Muscle layer of duodenum (tissue), 2 donors: Measurements from ENCODE around the gene DAB2.

Source experiments
- H3K27ac ChIP-seq: one replicate; pipeline ENCODE4 v1.7.0; 2013; ENCODE audit warnings: mild to moderate bottlenecking, low read length
- H3K27me3 ChIP-seq: one replicate; pipeline ENCODE4 v1.7.0; 2013; ENCODE audit warnings: low read depth, mild to moderate bottlenecking, control low read depth, low read length
- H3K36me3 ChIP-seq, 2 donors: one replicate each; pipeline ENCODE4 v1.7.0; 2013; ENCODE audit warnings: low read length in 2 of 2, control low read depth in 1 of 2, mild to moderate bottlenecking in 1 of 2; ENCODE audit not compliant: insufficient read depth in 2 of 2, control insufficient read depth in 1 of 2
- H3K4me1 ChIP-seq, 2 donors: one replicate each; pipeline ENCODE4 v1.7.0; 2013; ENCODE audit warnings: low read length in 2 of 2, mild to moderate bottlenecking in 2 of 2, control low read depth in 1 of 2, moderate library complexity in 1 of 2; ENCODE audit not compliant: insufficient read depth in 2 of 2, control insufficient read depth in 1 of 2
- H3K4me3 ChIP-seq, 2 donors: one replicate each; pipeline ENCODE4 v1.7.0; 2013; ENCODE audit warnings: low read length in 2 of 2, low read depth in 1 of 2, mild to moderate bottlenecking in 1 of 2
- H3K9me3 ChIP-seq, 2 donors: one replicate each; pipeline ENCODE4 v1.7.0; 2013; ENCODE audit warnings: low read length in 2 of 2, control low read depth in 1 of 2, mild to moderate bottlenecking in 1 of 2; ENCODE audit not compliant: control insufficient read depth in 1 of 2
- donor health status: healthy.

DAB2 gene

DNA sequence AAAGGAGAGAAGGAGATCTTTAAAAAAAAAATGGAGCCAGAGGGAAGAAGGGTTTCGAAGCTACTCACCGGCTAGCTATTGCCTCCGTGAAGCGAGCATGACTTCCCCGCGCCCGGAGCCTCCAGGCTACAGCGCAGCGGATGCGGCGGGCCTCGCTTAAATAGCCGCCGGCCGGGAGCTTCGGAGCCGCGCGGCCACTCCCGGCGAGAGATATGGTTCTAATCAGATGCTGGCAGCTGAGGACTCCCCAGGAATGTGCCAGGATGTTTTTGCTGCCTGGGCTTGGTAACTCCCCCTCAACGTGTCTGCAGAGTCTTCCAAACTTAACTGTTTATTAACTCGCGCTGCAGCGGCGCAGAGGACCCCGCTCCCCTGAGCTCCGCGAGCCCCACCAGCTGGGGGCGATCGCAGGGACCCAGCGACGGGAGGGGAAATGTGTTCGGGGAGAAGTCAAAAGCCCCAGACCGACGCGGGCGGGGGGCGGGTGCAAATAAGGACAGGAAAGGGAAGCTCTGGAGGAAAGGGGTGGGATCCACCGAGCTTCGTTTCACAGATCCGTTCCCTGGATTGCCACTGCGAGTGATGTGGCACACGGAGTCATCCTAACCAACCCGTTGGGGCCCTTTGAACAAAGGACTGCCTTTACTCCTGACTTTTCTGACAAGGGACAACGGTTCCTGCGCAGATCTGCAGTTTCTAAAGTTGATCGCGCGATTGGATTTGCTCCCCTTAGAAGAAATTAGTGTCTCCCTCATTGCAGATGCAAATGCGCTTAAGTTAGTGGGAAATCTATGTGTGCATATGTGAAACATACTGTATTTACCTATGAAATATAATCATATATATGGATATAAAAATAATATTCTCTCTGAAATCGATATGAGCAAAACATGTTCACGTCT, at the start of gene DAB2:
Gene DAB2, minus strand, starts transcription at position 245 of the 902 bp plus-strand sequence. CDS start 30,660 bp downstream, outside the sequence.
- peak within 1 kb of the TSS; percentile 89 for H3K27ac ChIP-seq

DNA sequence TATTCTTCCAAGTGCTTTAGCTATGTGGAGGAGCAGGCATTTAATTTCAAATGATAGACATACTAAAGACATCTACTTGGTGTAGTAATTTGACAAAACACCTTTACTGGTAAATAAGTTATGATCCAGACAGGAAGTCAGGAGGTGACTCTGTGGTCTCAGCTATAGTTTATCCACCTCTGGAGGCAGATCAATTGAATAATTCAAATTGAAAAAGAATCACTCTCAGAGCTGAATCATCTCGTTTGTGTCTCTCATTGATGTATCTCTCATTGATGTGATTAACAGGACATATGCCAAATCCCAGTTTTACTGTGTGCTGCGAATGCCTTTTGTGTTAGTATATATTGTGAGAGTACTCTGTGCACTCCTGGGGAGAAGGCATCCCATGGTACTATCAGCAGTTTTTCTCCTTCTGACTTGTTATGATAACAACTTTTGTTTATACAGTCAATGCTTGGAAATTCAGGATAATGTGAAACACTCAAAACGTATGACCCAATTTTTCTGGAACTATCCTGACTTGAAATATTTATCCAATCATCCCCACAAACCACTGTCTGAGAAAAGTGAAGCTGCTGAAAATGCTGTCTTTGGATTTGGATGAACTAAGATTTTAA, 48.5 kb upstream of the DAB2 start:
- Histone ChIP-seq H3K27me3 (no peaks in the 10 kb centered on the region), H3K9me3 (no peaks in the 10 kb centered on the region), H3K4me1 (peaks cover 0 to 16% of the 10 kb centered on the region in 2 donors), H3K27ac (no peak overlapping the region), H3K4me3 (no peak overlapping the region), H3K36me3 (no peaks in the 10 kb centered on the region)

More for the DNA sequence above, at the start of gene DAB2:
- Histone ChIP-seq H3K4me1 (peaks cover 3 to 4% of the 10 kb centered on the region in 2 donors), H3K4me3 (peak within 1 kb of the TSS; percentile 62 to 75), H3K36me3 (peaks cover 0 to 7% of the 10 kb centered on the region in 2 donors), H3K9me3 (no peaks in the 10 kb centered on the region), H3K27me3 (no peaks in the 10 kb centered on the region)

DNA sequence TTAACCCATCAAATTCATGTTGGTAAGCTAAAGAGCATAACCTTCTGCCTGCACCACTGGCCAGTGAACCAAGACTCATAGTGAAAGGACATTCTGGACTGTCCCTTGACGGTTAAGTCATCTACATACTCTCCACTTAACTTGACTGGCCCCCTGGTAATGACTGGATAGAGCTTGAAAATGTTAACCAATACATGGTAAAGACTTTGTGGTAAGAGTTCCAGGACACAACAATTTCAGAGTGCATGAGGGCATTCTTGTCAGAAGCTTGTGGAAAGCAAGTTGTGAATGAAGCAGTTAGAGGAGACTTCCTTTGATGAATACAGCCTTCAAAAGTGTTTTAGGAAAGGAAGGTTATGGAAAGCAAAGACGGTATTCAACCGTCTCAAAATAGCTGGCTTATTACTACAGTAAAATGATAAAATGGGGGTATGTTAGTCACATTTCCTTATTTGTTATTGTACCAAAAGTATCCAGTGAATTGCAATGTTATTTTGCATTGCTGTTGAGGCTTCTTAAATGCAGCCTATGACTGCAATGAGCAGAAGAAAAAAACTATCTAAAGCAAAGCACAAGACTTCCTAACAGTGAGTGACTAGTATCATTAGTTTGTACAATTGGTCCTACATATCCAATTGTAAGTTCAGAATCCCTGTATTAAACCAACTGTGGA, 47.2 kb upstream of the DAB2 start:
- Histone ChIP-seq H3K27me3 (no peaks in the 10 kb centered on the region), H3K9me3 (no peaks in the 10 kb centered on the region), H3K36me3 (no peaks in the 10 kb centered on the region), H3K27ac (no peak overlapping the region), H3K4me3 (no peak overlapping the region), H3K4me1 (peaks cover 0 to 16% of the 10 kb centered on the region in 2 donors)

DNA sequence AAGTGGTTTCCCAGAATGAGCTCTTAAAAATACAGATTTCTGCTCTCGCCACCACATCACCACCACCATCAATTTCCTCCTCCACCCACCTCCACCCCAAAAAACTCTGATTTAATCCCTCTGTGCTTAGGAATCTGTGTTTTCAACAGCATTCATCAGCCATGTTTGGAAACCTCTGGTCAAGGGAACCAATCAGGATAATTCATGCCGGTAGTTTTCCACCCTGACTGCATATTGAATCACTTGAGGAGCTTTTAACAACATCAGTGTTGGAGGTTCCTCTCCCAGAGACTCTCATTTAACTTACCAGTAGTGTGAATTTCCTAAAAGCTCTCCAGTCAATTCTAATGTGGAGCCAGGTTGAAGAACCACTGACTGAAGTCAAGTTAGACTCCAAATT, 46.0 kb upstream of the DAB2 start:
- Histone ChIP-seq H3K27me3 (no peaks in the 10 kb centered on the region), H3K36me3 (no peaks in the 10 kb centered on the region), H3K4me3 (no peak overlapping the region), H3K9me3 (no peaks in the 10 kb centered on the region), H3K4me1 (peaks cover 0 to 9% of the 10 kb centered on the region in 2 donors), H3K27ac (no peak overlapping the region)

DNA sequence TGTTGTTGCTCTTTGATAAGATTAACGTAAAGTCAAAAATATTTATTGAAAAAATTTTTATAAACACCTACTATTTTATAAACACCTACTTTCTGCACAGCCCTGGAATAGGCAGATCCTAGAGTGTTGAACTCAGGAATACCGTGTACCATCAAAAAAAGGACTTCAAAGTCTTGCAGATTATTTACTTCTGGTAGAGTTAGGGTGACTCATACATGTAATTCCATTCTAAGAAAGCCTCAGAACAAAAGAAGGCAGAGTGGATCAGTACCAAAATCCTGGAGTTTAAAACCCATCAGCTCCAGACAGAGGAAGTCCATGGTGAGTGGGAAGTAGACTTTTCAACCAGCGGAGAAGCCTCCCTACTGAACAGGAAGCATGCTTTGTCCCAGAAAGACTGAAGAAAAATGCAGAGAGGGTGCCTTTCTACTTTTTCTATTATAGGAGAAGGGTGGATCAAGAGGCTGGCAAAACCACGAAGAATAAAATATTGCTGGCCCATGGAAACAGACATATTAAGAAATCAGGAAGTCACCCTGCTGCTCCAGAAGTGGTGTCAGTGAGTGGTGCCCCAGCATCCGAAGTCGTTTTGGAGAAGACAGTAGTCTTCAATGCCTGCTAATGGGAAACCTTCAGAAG, 45.1 kb upstream of the DAB2 start:
- no peaks in the 10 kb centered on the region for H3K27me3 ChIP-seq
- H3K27ac ChIP-seq, result no peak overlapping the region
- no peaks in the 10 kb centered on the region for H3K36me3 ChIP-seq
- H3K4me3 ChIP-seq, result no peak overlapping the region
- no peaks in the 10 kb centered on the region for H3K9me3 ChIP-seq
- peaks cover 0 to under 1% of the 10 kb centered on the region in 2 donors for H3K4me1 ChIP-seq

DNA sequence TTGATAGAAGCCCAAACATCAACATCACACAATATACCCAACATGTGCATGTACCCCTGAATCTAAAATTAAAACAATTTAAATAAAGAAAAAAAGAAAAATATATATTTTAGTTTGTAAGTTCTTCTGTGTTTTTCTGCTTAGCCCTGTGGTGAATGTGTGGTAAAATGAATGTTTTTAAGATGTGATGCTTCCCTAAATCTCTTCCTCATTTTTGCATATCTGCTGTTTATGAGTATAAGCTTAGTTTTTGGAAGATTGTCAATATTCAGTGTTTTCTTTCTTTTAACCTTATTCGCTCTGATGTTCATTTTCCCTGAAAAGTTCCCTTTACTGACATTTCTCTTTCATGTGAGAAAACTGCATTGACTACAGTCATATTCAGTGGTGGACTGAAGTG, 44.4 kb upstream of the DAB2 start:
- Histone ChIP-seq H3K4me1 (no peaks in the 10 kb centered on the region), H3K9me3 (no peaks in the 10 kb centered on the region), H3K4me3 (no peak overlapping the region), H3K27ac (no peak overlapping the region), H3K36me3 (no peaks in the 10 kb centered on the region), H3K27me3 (no peaks in the 10 kb centered on the region)

DNA sequence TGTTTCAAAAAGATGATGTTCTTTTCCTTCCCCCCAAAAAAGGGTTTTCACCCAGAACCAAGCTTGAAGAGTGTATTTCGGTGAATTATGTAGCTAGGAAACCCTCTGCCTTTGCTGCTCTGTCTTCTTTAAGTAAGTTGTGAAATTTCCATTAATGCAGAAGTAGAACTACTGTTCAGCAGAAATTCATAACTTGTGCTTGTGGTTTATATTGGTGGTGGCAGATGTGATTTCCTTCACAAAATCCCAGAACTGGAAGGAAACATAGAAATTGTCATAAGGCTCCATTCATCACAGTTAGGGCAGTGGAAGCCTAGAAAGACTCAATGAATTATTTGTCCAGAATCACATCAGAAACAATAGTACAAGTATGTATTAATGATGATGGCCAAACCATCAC, 42.1 kb upstream of the DAB2 start:
- Histone ChIP-seq H3K27me3 (no peaks in the 10 kb centered on the region), H3K27ac (peak overlapping the region; percentile 10), H3K4me3 (no peak overlapping the region), H3K4me1 (no peaks in the 10 kb centered on the region), H3K36me3 (no peaks in the 10 kb centered on the region), H3K9me3 (no peaks in the 10 kb centered on the region)

DNA sequence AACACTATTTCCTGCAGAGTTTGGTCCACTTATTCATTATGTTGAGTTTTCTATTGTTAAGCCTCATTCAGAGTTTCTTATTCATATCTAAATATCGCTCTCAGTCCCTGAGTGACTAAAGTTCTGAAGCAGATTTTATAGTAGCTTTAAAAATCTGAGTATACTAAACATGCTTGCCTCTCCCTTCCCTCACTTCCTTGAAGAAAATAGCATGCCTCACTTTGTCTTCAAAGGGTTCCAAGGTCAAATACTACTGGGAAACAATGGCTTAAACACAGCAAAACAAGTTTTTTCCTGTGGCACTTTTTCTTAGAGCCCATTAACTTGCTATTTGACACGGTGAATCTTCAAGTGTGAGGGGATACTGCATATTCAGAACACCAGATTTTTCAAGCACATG, 41.1 kb upstream of the DAB2 start:
- Histone ChIP-seq H3K27ac (no peak overlapping the region), H3K36me3 (no peaks in the 10 kb centered on the region), H3K9me3 (no peaks in the 10 kb centered on the region), H3K27me3 (no peaks in the 10 kb centered on the region), H3K4me3 (no peak overlapping the region), H3K4me1 (no peaks in the 10 kb centered on the region)

DNA sequence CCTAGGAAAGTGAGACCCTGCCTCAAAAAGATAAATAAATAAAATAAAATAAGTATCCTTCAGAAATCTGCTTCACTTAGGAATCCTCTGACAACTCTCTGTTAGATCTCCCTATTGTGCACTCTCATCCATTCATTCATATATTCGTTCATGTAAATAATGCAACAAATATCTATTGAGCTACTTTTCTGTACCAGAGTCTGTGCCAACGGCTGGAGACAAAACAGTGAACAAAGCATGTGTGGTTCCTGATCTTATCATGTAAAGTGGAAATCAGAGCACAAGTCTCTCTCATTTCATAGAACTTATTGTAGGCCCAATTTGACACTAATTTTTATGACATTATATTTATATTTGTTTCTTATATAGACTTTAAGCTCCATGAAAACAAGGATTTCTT, 40.3 kb upstream of the DAB2 start:
- no peaks in the 10 kb centered on the region for H3K4me1 ChIP-seq
- H3K9me3 ChIP-seq, result no peaks in the 10 kb centered on the region
- no peaks in the 10 kb centered on the region for H3K36me3 ChIP-seq
- no peak overlapping the region for H3K4me3 ChIP-seq
- H3K27ac ChIP-seq, result no peak overlapping the region
- H3K27me3 ChIP-seq, result no peaks in the 10 kb centered on the region

DNA sequence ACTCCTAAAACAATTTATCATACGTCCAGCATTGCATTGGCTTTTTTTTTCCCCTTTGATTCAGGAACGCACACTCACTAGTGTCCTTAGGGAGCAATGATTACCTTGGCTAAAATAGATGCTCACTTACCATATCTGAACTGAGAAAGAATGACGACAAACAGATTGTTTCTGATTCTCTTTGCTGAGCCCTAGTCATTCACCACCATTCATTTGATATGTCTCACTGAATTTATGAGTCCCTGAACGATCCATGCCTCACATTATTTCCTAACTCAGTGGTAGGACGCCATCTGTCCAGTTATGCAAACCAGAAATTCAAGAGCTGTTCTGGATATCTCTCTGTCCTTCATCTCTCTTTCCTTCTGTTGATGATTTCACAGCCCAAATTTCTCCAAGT, 39.3 kb upstream of the DAB2 start:
- Histone ChIP-seq H3K36me3 (no peaks in the 10 kb centered on the region), H3K27ac (no peak overlapping the region), H3K9me3 (no peaks in the 10 kb centered on the region), H3K27me3 (no peaks in the 10 kb centered on the region), H3K4me1 (no peaks in the 10 kb centered on the region), H3K4me3 (no peak overlapping the region)

DNA sequence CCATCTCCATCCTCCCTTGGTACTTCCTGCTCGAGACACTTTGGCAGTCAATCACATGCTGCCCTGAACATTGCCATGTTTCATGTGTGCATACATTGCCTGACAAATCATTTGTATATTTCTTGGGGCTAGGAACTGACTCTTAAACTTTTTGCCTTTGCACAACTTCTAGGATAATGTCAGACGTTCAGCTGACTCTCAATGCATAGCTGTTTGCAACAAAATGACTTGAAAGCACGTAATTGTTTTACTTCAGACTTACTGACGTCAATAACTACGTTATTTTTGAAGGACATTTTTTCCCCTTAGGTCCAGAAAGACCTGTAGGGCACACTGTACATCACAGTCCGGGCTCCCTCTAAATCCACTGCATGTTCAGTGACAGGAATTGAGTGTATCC, 37.4 kb upstream of the DAB2 start:
- Histone ChIP-seq H3K27me3 (no peaks in the 10 kb centered on the region), H3K9me3 (no peaks in the 10 kb centered on the region), H3K4me1 (no peaks in the 10 kb centered on the region), H3K4me3 (no peak overlapping the region), H3K36me3 (no peaks in the 10 kb centered on the region), H3K27ac (no peak overlapping the region)
